ENCODE measurements around the gene PPIF. TPM values are rescaled to one million over a fixed set of nuclear protein-coding genes. Genes with fewer than 3 reads are reported as not detected.

The PPIF gene
- total and polyA plus RNA-seq, 2 of the 13 experiments (the other 11 are each of a cell fraction or from before 2014, with no cell fraction given): 147 to 157 TPM

DNA sequence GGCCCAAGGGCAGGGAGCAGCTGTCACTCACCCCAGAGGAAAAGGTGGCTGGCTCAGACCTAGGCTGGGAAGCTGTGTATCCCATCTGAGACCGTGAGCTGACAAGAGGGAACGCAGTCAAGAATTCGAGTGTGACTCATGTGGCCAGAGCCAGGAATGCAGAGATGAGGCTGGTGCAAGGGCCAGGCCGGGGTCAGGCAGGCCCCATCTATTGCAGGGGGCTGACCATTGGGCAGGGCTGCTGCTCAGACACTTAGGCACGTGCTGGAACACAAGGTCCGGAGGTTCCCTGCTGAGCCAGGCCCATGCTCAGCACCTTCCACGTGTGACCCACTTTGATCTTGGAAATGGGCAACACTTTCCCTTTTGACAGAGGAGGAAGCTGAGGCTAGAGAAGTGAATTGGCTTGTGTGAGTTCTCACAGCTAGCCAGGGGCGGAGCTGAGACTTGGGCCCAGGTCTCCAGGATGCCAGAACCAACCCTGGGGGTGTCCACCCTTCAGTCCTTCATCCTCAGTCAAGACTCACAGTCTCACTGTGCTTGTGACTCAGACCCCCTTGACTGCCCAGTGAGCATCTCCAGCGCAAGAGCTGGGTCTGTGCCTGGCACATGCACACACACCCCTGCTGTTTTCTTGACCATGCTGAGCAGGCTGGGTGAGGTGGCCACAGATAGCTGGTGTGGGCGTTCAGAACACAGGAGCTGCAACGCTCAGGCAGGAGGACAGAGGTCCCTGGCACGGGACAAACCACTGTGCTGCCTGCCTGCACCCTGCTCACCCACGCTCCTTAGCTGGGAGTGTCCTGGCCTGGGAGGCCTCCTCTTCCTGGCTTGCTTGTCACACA is 47.6 kb upstream of the PPIF start:
- WGBS (ENCODE audit: low lambda C conversion rate): 92% methylated on average over 4 of the region's 13 CpGs
- Histone ChIP-seq H3K79me2 (ENCODE audit: insufficient read depth, low read length) (no peaks in the 10 kb centered on the region), H3K9me3 (ENCODE audit: low read length) (no peaks in the 10 kb centered on the region), H3K4me1 (ENCODE audit: insufficient read depth, low read length) (peaks cover 12% of the 10 kb centered on the region; the same call in 1 of the 2 replicates), H4K20me1 (ENCODE audit: insufficient read depth, low read length) (no peaks in the 10 kb centered on the region), H3K27ac (ENCODE audit: extremely low read length, insufficient read depth, low read length) (no peak overlapping the region), H2AFZ (ENCODE audit: low read length) (no peak overlapping the region), H3K27me3 (ENCODE audit: control insufficient read depth in 1 of 2, insufficient read depth in 2 of 2, low read length in 2 of 2) (no peaks in the 10 kb centered on the region), H3K9ac (ENCODE audit: insufficient read depth, low read depth, low read length) (no peak overlapping the region), H3K4me2 (ENCODE audit: low read depth, low read length) (no peak overlapping the region), H3K4me3 (replicated peaks in 1 of 3; ENCODE audit: insufficient read depth in 1 of 3, low read depth in 2 of 3, low read length in 3 of 3) (no peak overlapping the region), H3K36me3 (replicated peaks in 1 of 2; ENCODE audit: control insufficient read depth in 1 of 2, insufficient read depth in 2 of 2, low read length in 2 of 2) (peaks cover 44 to 95% of the 10 kb centered on the region in 2 experiments)
- no TSS peak for BruUV-seq (replicated peaks)
- no peak for DNase-seq (ENCODE audit: low spot score)
- CTCF ChIA-PET (ENCODE audit: low intra/inter-chr PET ratio, low total read pairs): no interaction called here
- in situ Hi-C loops (cut with HindIII; ENCODE audit: extremely low pct_ligation_motif_present, low pct_unique_long_range_greater_than_20kb) (no loop called here), intact Hi-C loops (cut with micrococcal nuclease; ENCODE audit: unreplicated experiment) (loop anchor here (10.0 kb wide), 1 partner anchor 45 kb away; the partner anchor contains the start of gene PPIF)
- no peak for TF ChIP-seq ZNF775 (CRISPR knock-in tag; IDR thresholded peaks at IDR 0.05; ENCODE audit: borderline replicate concordance)
- TF ChIP-seq EZH2 (conservative IDR thresholded peaks at IDR 0.05; ENCODE audit: low read depth, low read length): no peak
- TF ChIP-seq, protein P1, sequence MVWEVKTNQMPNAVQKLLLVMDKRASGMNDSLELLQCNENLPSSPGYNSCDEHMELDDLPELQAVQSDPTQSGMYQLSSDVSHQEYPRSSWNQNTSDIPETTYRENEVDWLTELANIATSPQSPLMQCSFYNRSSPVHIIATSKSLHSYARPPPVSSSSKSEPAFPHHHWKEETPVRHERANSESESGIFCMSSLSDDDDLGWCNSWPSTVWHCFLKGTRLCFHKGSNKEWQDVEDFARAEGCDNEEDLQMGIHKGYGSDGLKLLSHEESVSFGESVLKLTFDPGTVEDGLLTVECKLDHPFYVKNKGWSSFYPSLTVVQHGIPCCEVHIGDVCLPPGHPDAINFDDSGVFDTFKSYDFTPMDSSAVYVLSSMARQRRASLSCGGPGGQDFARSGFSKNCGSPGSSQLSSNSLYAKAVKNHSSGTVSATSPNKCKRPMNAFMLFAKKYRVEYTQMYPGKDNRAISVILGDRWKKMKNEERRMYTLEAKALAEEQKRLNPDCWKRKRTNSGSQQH (CRISPR knock-in tag; IDR thresholded peaks at IDR 0.05; ENCODE audit: low read depth): no peak
- TF ChIP-seq, protein P2, sequence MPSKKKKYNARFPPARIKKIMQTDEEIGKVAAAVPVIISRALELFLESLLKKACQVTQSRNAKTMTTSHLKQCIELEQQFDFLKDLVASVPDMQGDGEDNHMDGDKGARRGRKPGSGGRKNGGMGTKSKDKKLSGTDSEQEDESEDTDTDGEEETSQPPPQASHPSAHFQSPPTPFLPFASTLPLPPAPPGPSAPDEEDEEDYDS (CRISPR knock-in tag; IDR thresholded peaks at IDR 0.05): no peak
- TF ChIP-seq NCOR1 (IDR thresholded peaks at IDR 0.05; ENCODE audit: borderline replicate concordance, low read length): no peak
- no peak for TF ChIP-seq ZFP90 (CRISPR knock-in tag; IDR thresholded peaks at IDR 0.05; ENCODE audit: borderline replicate concordance)
- TF ChIP-seq YEATS2 (CRISPR knock-in tag; IDR thresholded peaks at IDR 0.05; ENCODE audit: borderline replicate concordance): no peak
- TF ChIP-seq SCMH1 (CRISPR knock-in tag; IDR thresholded peaks at IDR 0.05; ENCODE audit: borderline replicate concordance): no peak
- TF ChIP-seq, protein P3, sequence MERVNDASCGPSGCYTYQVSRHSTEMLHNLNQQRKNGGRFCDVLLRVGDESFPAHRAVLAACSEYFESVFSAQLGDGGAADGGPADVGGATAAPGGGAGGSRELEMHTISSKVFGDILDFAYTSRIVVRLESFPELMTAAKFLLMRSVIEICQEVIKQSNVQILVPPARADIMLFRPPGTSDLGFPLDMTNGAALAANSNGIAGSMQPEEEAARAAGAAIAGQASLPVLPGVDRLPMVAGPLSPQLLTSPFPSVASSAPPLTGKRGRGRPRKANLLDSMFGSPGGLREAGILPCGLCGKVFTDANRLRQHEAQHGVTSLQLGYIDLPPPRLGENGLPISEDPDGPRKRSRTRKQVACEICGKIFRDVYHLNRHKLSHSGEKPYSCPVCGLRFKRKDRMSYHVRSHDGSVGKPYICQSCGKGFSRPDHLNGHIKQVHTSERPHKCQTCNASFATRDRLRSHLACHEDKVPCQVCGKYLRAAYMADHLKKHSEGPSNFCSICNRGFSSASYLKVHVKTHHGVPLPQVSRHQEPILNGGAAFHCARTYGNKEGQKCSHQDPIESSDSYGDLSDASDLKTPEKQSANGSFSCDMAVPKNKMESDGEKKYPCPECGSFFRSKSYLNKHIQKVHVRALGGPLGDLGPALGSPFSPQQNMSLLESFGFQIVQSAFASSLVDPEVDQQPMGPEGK (CRISPR knock-in tag; IDR thresholded peaks at IDR 0.05): no peak
- no peak for TF ChIP-seq ZNF589 (CRISPR knock-in tag; conservative IDR thresholded peaks at IDR 0.05)
- TF ChIP-seq, protein P4, sequence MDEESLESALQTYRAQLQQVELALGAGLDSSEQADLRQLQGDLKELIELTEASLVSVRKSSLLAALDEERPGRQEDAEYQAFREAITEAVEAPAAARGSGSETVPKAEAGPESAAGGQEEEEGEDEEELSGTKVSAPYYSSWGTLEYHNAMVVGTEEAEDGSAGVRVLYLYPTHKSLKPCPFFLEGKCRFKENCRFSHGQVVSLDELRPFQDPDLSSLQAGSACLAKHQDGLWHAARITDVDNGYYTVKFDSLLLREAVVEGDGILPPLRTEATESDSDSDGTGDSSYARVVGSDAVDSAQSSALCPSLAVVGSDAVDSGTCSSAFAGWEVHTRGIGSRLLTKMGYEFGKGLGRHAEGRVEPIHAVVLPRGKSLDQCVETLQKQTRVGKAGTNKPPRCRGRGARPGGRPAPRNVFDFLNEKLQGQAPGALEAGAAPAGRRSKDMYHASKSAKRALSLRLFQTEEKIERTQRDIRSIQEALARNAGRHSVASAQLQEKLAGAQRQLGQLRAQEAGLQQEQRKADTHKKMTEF (CRISPR knock-in tag; IDR thresholded peaks at IDR 0.05): no peak
- no peak for TF ChIP-seq FOXA1 (IDR thresholded peaks at IDR 0.05)
- no peak for TF ChIP-seq FOXA1 (CRISPR knock-in tag; IDR thresholded peaks at IDR 0.05)
- TF ChIP-seq KDM1A (CRISPR knock-in tag; IDR thresholded peaks at IDR 0.05): no peak
- TF ChIP-seq GPN1 (CRISPR knock-in tag; IDR thresholded peaks at IDR 0.05; ENCODE audit: borderline replicate concordance): no peak
- TF ChIP-seq HOXA7 (CRISPR knock-in tag; IDR thresholded peaks at IDR 0.05): no peak
- TF ChIP-seq ZNF747 (CRISPR knock-in tag; IDR thresholded peaks at IDR 0.05; ENCODE audit: borderline replicate concordance): no peak
- TF ChIP-seq SRSF4 (IDR thresholded peaks at IDR 0.05; ENCODE audit: low read depth, low read length, poor library complexity, severe bottlenecking): no peak
- TF ChIP-seq YEATS4 (CRISPR knock-in tag; IDR thresholded peaks at IDR 0.05; ENCODE audit: borderline replicate concordance): no peak
- no peak; the same call in 2 of the 3 replicates for ATAC-seq
- POLR2A ChIA-PET: interaction anchor here (1.2 kb wide), 1 partner anchor 37 kb away, joined by 3 read pairs; no protein-coding TSS in a partner anchor
- FAIRE-seq: no peak

Data from HepG2 (cell line).